ENCODE results near the gene WNT1. TPM values are rescaled to one million over a fixed set of nuclear protein-coding genes. Genes with fewer than 3 reads are reported as not detected.

WNT1 gene
- total RNA-seq, 1 donor from 2014 or later, result not detected

GRCh38 chr12:48934312-48934706, 43.8 kb upstream of the WNT1 start:
- H3K4me1 Mint-ChIP-seq (ENCODE audit: low read depth), result no peaks in the 10 kb centered on the region
- peaks cover 25% of the 10 kb centered on the region for H3K36me3 Mint-ChIP-seq (ENCODE audit: insufficient read depth)
- peak overlapping the region; percentile 46 for H3K27ac Mint-ChIP-seq
- no peaks in the 10 kb centered on the region for H3K9me3 Mint-ChIP-seq (ENCODE audit: low read depth)
- no peak overlapping the region for H3K4me3 Mint-ChIP-seq (ENCODE audit: low read depth)
- H3K27me3 Mint-ChIP-seq, result no peaks in the 10 kb centered on the region
- peak; percentile 19 for TF ChIP-seq CTCF (IDR thresholded peaks at IDR 0.05; ENCODE audit: unreplicated experiment)
- DNase-seq (ENCODE audit: low spot score, unreplicated experiment), result no peak

GRCh38 chr12:48936379-48936979, 41.6 kb upstream of the WNT1 start:
- H3K4me1 Mint-ChIP-seq (ENCODE audit: low read depth), result no peaks in the 10 kb centered on the region
- DNase-seq (ENCODE audit: low spot score, unreplicated experiment), result peak; percentile 79
- no peak overlapping the region for H3K27ac Mint-ChIP-seq
- H3K36me3 Mint-ChIP-seq (ENCODE audit: insufficient read depth), result peaks cover 19% of the 10 kb centered on the region
- H3K9me3 Mint-ChIP-seq (ENCODE audit: low read depth), result no peaks in the 10 kb centered on the region
- no peak overlapping the region for H3K4me3 Mint-ChIP-seq (ENCODE audit: low read depth)
- no peaks in the 10 kb centered on the region for H3K27me3 Mint-ChIP-seq
- peak; percentile 93 for TF ChIP-seq CTCF (IDR thresholded peaks at IDR 0.05; ENCODE audit: unreplicated experiment)

- Mint-ChIP-seq H3K4me1 (ENCODE audit: low read depth) (no peaks in the 10 kb centered on the region), H3K4me3 (ENCODE audit: low read depth) (no peak overlapping the region), H3K27me3 (no peaks in the 10 kb centered on the region), H3K36me3 (ENCODE audit: insufficient read depth) (peaks cover 19% of the 10 kb centered on the region), H3K27ac (no peak overlapping the region), H3K9me3 (ENCODE audit: low read depth) (no peaks in the 10 kb centered on the region)
- TF ChIP-seq CTCF (IDR thresholded peaks at IDR 0.05; ENCODE audit: unreplicated experiment), result peak; percentile 29
- DNase-seq (ENCODE audit: low spot score, unreplicated experiment), result no peak
These were observed 41.0 kb upstream of the WNT1 start for GRCh38 chr12:48937170-48937569.

GRCh38 chr12:48938805-48939204, 39.3 kb upstream of the WNT1 start:
- TF ChIP-seq CTCF (IDR thresholded peaks at IDR 0.05; ENCODE audit: unreplicated experiment), result no peak
- DNase-seq (ENCODE audit: low spot score, unreplicated experiment), result no peak
- Mint-ChIP-seq H3K9me3 (ENCODE audit: low read depth) (no peaks in the 10 kb centered on the region), H3K27me3 (no peaks in the 10 kb centered on the region), H3K27ac (peak overlapping the region; percentile 10), H3K4me1 (ENCODE audit: low read depth) (no peaks in the 10 kb centered on the region), H3K36me3 (ENCODE audit: insufficient read depth) (peaks cover 17% of the 10 kb centered on the region), H3K4me3 (ENCODE audit: low read depth) (no peak overlapping the region)

DNA sequence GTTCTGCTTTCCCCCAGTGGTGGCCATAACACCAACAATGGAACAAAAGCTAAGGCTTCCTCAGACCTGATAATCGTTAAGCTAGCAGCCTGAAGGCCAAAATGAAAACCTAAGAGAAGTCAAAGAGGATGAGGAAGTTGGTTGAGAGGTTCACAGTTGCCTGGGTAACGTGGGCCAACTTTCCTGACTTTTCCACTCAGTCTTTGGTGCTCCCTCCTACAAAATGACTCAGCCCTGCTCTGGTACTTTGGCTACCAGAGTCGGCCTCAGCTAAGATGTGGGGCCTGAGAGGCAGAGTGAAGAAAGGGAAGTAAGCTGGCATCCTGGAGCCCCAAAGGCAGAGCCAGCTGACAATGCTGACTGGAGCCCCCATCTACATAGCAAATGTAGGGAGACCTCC, 37.9 kb upstream of the WNT1 start:
- Mint-ChIP-seq H3K9me3 (ENCODE audit: low read depth) (no peaks in the 10 kb centered on the region), H3K27me3 (no peaks in the 10 kb centered on the region), H3K27ac (no peak overlapping the region), H3K36me3 (ENCODE audit: insufficient read depth) (peaks cover 12% of the 10 kb centered on the region), H3K4me1 (ENCODE audit: low read depth) (no peaks in the 10 kb centered on the region), H3K4me3 (ENCODE audit: low read depth) (no peak overlapping the region)
- no peak for TF ChIP-seq CTCF (IDR thresholded peaks at IDR 0.05; ENCODE audit: unreplicated experiment)
- no peak for DNase-seq (ENCODE audit: low spot score, unreplicated experiment)

Measured in progenitor cell of endocrine pancreas (in vitro differentiated cells).